Globus pallidus (tissue), 1 donor: ENCODE results near the gene PRRC1.
"Not testable (repeated sequence)": the region's sequence is repeated elsewhere in the genome, so short reads cannot be mapped to it uniquely, and the experiment has no call there.

Experiments used
- DNase-seq: peaks from one replicate; pipeline ENCODE4 v3.0.0-alpha.2; 2015; ENCODE audit warnings: low spot score

The PRRC1 gene

GRCh38 chr5:127517480-127518318, at the start of gene PRRC1:
Gene PRRC1 (plus strand): TSS chr5:127517640. CDS start chr5:127523480, 5,840 bp downstream.
- DNase-seq, result peak; percentile 77

GRCh38 chr5:127471211-127471610, 46.2 kb upstream of the PRRC1 start:
- DNase-seq, result no peak

- no peak for DNase-seq
Measured at GRCh38 chr5:127472700-127473099, 44.7 kb upstream of the PRRC1 start.

GRCh38 chr5:127486471-127486870, 31.0 kb upstream of the PRRC1 start:
- DNase-seq, result peak; percentile 51

GRCh38 chr5:127492854-127493738, 24.3 kb upstream of the PRRC1 start:
- DNase-seq, result peak; percentile 68

GRCh38 chr5:127498548-127498947, 18.9 kb upstream of the PRRC1 start:
- no peak for DNase-seq

GRCh38 chr5:127505905-127506304, 11.5 kb upstream of the PRRC1 start:
- no peak for DNase-seq

GRCh38 chr5:127506616-127507015, 10.8 kb upstream of the PRRC1 start:
- no peak for DNase-seq

- DNase-seq, result no peak
Measured at GRCh38 chr5:127508644-127509373, 8.6 kb upstream of the PRRC1 start.

- DNase-seq, result no peak
Measured at GRCh38 chr5:127513408-127513970, 4.0 kb upstream of the PRRC1 start.

- DNase-seq, result no peak
Measured at GRCh38 chr5:127514816-127515215, 2.6 kb upstream of the PRRC1 start.

- no peak for DNase-seq
Measured at GRCh38 chr5:127515693-127516440, 1.6 kb upstream of the PRRC1 start.

- DNase-seq, result no peak
Measured at GRCh38 chr5:127517110-127517479, 345 bp upstream of the PRRC1 start.

- DNase-seq, result no peak
Measured at GRCh38 chr5:127518319-127518621, 830 bp downstream of the PRRC1 start.

- no peak for DNase-seq
Measured at GRCh38 chr5:127519527-127519926, 2.1 kb downstream of the PRRC1 start.

- DNase-seq, result no peak
Measured at GRCh38 chr5:127521138-127521770, 3.8 kb downstream of the PRRC1 start.

GRCh38 chr5:127525181-127525580, 7.7 kb downstream of the PRRC1 start:
- DNase-seq, result no peak

GRCh38 chr5:127529904-127530682, 12.7 kb downstream of the PRRC1 start:
- DNase-seq, result no peak

- DNase-seq, result peak; percentile 10
Measured at GRCh38 chr5:127536687-127537086, 19.2 kb downstream of the PRRC1 start.

- not testable (repeated sequence) for DNase-seq
Measured at GRCh38 chr5:127540553-127540952, 23.1 kb downstream of the PRRC1 start.
